Large intestine (tissue), 3 donors: ENCODE results near the gene CCM2. TPM values are rescaled to one million over a fixed set of nuclear protein-coding genes. Genes with fewer than 3 reads are reported as not detected.

Source experiments
- DNase-seq, 2 donors: peaks; one replicate each; pipeline versions ENCODE4 v3.0.0 to v3.0.0-alpha.2; 2013
- H3K27ac ChIP-seq: one replicate; pipeline ENCODE4 v1.5.1; 2013; ENCODE audit warnings: low read length
- H3K27me3 ChIP-seq: 2 replicates; pipeline ENCODE4 v1.6.1; 2013; ENCODE audit warnings: low read length; ENCODE audit not compliant: control insufficient read depth, insufficient read depth
- H3K36me3 ChIP-seq: 2 replicates; pipeline ENCODE4 v1.6.1; 2013; ENCODE audit warnings: low read length; ENCODE audit not compliant: control insufficient read depth, insufficient read depth
- H3K4me1 ChIP-seq: one replicate; pipeline ENCODE4 v1.6.1; 2013; ENCODE audit warnings: low read length; ENCODE audit not compliant: control insufficient read depth, insufficient read depth
- H3K4me3 ChIP-seq: one replicate; pipeline ENCODE4 v1.5.1; 2013; ENCODE audit warnings: low read length
- H3K9me3 ChIP-seq: one replicate; pipeline ENCODE4 v1.6.1; 2013; ENCODE audit warnings: mild to moderate bottlenecking, low read depth, low read length, moderate library complexity; ENCODE audit not compliant: control insufficient read depth
- WGBS: methylation state at CpG from one replicate; pipeline ENCODE4 v1.1.5; 2013; ENCODE audit warnings: low lambda C conversion rate; ENCODE audit not compliant: insufficient coverage; 5-methylcytosine and 5-hydroxymethylcytosine counted together
- polyA plus RNA-seq: library from polyadenylated mRNA; unstranded; fragments of 120-200 nt; gene quantifications from one replicate; pipeline ENCODE4 v1.2.1, GENCODE V29; 2013

CCM2 gene
- polyA plus RNA-seq, 1 donor, result 19.5 TPM

DNA sequence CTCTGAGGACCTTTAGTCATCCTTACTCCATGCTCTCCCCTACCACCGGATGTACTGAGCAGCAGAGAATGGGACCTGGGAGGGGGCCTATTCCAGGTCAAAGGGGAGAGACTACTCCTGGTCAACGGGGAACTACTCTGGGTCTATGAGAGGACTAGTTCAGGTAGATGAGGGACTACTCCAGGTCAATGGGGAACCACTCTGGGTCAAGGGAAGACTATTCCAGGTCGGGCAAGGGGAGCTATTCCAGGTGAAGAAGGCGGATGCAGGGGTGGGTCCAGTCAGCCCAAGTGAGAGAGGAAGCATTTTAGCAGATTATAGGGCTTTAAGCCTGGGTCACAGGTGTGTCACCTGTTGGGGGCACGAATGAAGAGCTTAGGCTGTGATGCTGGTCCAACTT lies 35.4 kb downstream of the CCM2 start:
- no peaks in the 10 kb centered on the region for H3K27me3 ChIP-seq
- H3K9me3 ChIP-seq, result no peaks in the 10 kb centered on the region
- no CpG with 5 or more reads among the region's 5 CpGs for WGBS
- DNase-seq, result no peak
- H3K36me3 ChIP-seq, result peaks cover 13% of the 10 kb centered on the region
- peaks cover 5% of the 10 kb centered on the region for H3K4me1 ChIP-seq
- H3K4me3 ChIP-seq, result no peak overlapping the region
- no peak overlapping the region for H3K27ac ChIP-seq

- peak in 1 of 2 donors; percentile 14 for DNase-seq
- H3K9me3 ChIP-seq, result no peaks in the 10 kb centered on the region
- peaks cover 13% of the 10 kb centered on the region for H3K36me3 ChIP-seq
- H3K27me3 ChIP-seq, result no peaks in the 10 kb centered on the region
- H3K4me1 ChIP-seq, result peaks cover 5% of the 10 kb centered on the region
- no peak overlapping the region for H3K4me3 ChIP-seq
- no peak overlapping the region for H3K27ac ChIP-seq
- WGBS, result 27% methylated on average over 2 of the region's 6 CpGs
Observed at GRCh38 chr7:45035893-45036292, 35.9 kb downstream of the CCM2 start.

DNA sequence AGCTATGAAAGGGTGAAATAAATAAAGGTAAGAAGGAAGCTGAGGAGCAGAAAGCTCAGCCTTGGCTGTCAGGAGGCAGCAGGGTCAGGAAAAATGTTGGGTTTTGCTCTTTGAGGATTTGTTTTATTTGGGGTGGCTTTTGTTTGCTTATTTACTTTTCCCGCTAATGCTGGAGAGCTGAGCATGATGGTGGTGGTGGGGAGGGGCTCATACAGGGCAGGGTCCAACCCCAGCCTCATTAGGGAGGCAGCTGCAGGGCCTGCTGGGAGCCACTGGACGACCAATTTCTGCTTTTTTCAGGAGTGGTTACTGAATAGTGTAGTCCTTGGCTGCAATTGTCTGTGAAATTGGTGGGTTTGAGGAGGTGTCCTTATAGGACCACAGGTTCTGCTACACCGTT lies 36.3 kb downstream of the CCM2 start:
- Histone ChIP-seq H3K36me3 (peaks cover 14% of the 10 kb centered on the region), H3K9me3 (no peaks in the 10 kb centered on the region), H3K4me1 (peaks cover 5% of the 10 kb centered on the region), H3K27me3 (no peaks in the 10 kb centered on the region), H3K27ac (no peak overlapping the region), H3K4me3 (no peak overlapping the region)
- peak in 1 of 2 donors; percentile 35 for DNase-seq
- no CpG with 5 or more reads among the region's 3 CpGs for WGBS

- no peak overlapping the region for H3K4me3 ChIP-seq
- WGBS, result no CpG with 5 or more reads among the region's 8 CpGs
- peaks cover 5% of the 10 kb centered on the region for H3K4me1 ChIP-seq
Observed at GRCh38 chr7:45036796-45037195, 36.8 kb downstream of the CCM2 start.

GRCh38 chr7:45037876-45038275 lies 37.9 kb downstream of the CCM2 start:
- Histone ChIP-seq H3K27ac (no peak overlapping the region), H3K4me3 (no peak overlapping the region), H3K27me3 (no peaks in the 10 kb centered on the region), H3K36me3 (peaks cover 21% of the 10 kb centered on the region), H3K4me1 (peaks cover 5% of the 10 kb centered on the region), H3K9me3 (no peaks in the 10 kb centered on the region)
- DNase-seq, result no peak
- WGBS, result 60% methylated on average over 1 of the region's 5 CpGs

More at GRCh38 chr7:45036796-45037195, 36.8 kb downstream of the CCM2 start:
- no peaks in the 10 kb centered on the region for H3K27me3 ChIP-seq
- H3K36me3 ChIP-seq, result peaks cover 19% of the 10 kb centered on the region
- H3K27ac ChIP-seq, result no peak overlapping the region
- no peaks in the 10 kb centered on the region for H3K9me3 ChIP-seq
- no peak for DNase-seq

- Histone ChIP-seq H3K36me3 (peaks cover 23% of the 10 kb centered on the region), H3K27me3 (no peaks in the 10 kb centered on the region), H3K4me1 (peaks cover 5% of the 10 kb centered on the region), H3K9me3 (no peaks in the 10 kb centered on the region), H3K4me3 (no peak overlapping the region), H3K27ac (no peak overlapping the region)
- 100% methylated on average over 1 of the region's 5 CpGs for WGBS
- no peak for DNase-seq
Observed at GRCh38 chr7:45039106-45039505, 39.1 kb downstream of the CCM2 start.

GRCh38 chr7:45044338-45044737 lies 44.3 kb downstream of the CCM2 start:
- Histone ChIP-seq H3K9me3 (no peaks in the 10 kb centered on the region), H3K36me3 (peaks cover 16% of the 10 kb centered on the region), H3K27ac (no peak overlapping the region), H3K4me3 (no peak overlapping the region), H3K4me1 (no peaks in the 10 kb centered on the region), H3K27me3 (no peaks in the 10 kb centered on the region)
- WGBS, result no CpG with 5 or more reads among the region's 5 CpGs
- DNase-seq, result no peak

DNA sequence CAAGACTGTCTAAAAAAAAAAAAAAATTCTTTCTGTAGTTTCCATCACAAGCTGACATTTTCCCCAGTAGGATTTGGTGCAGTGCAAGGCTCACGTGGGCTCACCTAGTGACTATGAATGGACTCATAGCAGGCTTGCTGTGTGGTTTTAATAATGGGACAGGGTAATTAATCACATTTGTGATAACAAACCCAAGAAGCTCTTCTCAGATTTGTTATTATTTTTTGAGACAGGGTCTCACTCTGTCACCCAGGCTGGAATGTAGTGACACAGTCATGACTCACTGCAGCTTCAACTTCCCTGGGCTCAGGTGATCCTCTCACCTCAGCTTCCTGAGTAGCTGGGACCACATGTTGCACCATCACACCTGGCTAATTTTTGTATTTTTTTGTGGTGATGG lies 48.7 kb downstream of the CCM2 start:
- H3K4me1 ChIP-seq, result no peaks in the 10 kb centered on the region
- peaks cover 15% of the 10 kb centered on the region for H3K36me3 ChIP-seq
- H3K27me3 ChIP-seq, result no peaks in the 10 kb centered on the region
- no peaks in the 10 kb centered on the region for H3K9me3 ChIP-seq
- no peak overlapping the region for H3K4me3 ChIP-seq
- no CpG with 5 or more reads among the region's 1 CpG for WGBS
- no peak overlapping the region for H3K27ac ChIP-seq
- no peak for DNase-seq

DNA sequence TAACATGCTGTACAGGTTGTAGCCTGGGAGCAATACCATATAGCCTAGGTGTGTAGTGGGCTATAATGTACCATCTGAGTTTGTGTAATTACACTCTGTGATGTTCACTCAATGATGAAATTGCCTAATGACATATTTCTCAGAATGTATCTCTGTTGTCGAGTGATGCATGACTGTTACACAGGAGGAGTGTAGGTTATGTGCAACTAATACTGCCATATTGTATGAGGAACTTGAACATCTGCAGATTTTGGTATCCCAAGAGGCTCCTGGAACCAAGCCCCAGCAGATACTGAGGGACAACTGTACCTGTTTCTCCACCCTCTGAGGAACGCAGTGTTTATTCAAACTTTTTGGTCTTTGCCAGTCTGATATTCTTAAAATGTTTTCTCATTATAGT lies 50.2 kb downstream of the CCM2 start:
- peaks cover 15% of the 10 kb centered on the region for H3K36me3 ChIP-seq
- H3K4me3 ChIP-seq, result no peak overlapping the region

GRCh38 chr7:45052011-45052410 lies 52.0 kb downstream of the CCM2 start:
- H3K27me3 ChIP-seq, result no peaks in the 10 kb centered on the region
- no peak overlapping the region for H3K27ac ChIP-seq
- WGBS, result no CpG with 5 or more reads among the region's 3 CpGs
- no peaks in the 10 kb centered on the region for H3K9me3 ChIP-seq
- H3K36me3 ChIP-seq, result peaks cover 12% of the 10 kb centered on the region
- no peaks in the 10 kb centered on the region for H3K4me1 ChIP-seq
- DNase-seq, result no peak
- H3K4me3 ChIP-seq, result no peak overlapping the region

More for the DNA sequence above, 50.2 kb downstream of the CCM2 start:
- no CpG with 5 or more reads among the region's 2 CpGs for WGBS
- H3K27ac ChIP-seq, result no peak overlapping the region
- H3K9me3 ChIP-seq, result no peaks in the 10 kb centered on the region
- H3K4me1 ChIP-seq, result no peaks in the 10 kb centered on the region
- DNase-seq, result no peak
- no peaks in the 10 kb centered on the region for H3K27me3 ChIP-seq

DNA sequence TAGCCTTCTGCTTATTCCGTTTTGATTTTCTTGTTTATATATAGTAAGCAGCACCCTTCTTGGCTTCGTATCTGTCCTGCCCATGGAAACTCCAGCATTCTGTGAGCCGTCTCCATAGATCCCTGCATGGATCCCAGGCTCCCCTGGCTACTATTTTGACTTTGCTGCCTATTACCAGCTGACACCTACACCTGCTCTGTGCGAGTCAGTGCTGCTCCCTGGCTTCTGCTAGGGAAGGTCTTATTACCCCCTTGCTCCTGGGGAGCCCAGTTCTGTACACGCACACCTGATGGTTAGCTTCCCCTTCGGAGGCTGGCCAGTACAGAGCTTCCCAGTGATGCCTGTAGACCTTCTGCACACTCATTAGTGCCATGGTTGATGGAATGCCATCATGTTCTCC lies 53.4 kb downstream of the CCM2 start:
- WGBS, result 100% methylated on average over 1 of the region's 6 CpGs
- no peaks in the 10 kb centered on the region for H3K4me1 ChIP-seq
- DNase-seq, result no peak
- H3K9me3 ChIP-seq, result no peaks in the 10 kb centered on the region
- H3K27ac ChIP-seq, result no peak overlapping the region
- H3K36me3 ChIP-seq, result peaks cover 11% of the 10 kb centered on the region
- no peaks in the 10 kb centered on the region for H3K27me3 ChIP-seq
- H3K4me3 ChIP-seq, result no peak overlapping the region
